Activated CD4-positive, alpha-beta T cell treated with anti-CD3 and anti-CD28 coated beads, Interleukin-2, amount 50 U/mL, for 48 hours (primary cell): ENCODE measurements around the gene GNB4.
A peak's percentile ranks its signal among the peaks of the same experiment; 100 is the strongest.

Experiments
- DNase-seq, 2 experiments: peaks; one replicate each; pipeline ENCODE4 v3.0.0-alpha.2; 2020

Gene GNB4

DNA sequence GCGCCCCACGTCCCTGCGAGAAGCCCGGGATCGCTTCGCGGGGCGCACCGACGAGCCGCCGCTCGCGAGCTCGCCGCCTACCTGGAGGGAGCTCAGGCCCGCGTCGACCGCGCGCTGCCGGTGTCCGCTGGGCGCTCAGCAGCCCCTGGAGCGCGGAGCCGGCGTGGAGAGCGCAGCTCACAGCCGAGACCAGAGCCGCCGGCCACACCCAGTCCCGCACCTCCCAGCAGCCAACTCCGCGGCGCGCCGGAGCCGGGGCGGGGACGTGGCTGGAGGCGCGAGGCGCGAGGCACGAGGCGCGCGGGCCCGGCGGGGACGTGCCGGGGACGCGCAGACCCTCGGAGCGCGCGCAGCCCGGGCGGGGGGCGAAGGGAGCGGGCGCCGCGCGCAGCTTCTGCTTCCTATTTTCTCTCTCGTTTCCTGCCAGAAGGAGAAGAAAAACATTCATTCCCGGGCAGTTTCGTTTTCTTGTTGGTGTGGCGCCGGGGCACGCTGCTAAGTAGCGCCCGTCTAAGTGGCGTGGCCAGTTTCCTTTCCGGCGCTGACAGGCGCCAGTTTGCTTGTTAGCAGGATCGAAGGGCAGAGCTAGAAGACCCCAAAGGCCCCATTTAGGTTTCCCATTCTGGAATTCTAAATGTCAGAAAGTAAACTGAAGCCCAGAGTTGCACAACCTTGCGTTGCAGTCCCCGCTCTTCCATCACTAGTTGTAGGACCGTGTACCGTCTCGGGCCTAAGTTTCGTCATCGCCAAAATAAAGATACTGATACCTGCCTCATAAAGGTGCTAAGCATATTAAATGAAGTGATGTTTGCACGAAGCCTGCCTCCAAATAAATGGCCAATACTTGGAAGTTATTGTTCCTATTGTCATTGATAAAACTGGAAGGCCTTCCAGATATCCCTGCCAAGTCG, at the start of gene GNB4:
GNB4 (minus strand) TSS at position 206 of the 911 bp plus-strand sequence. CDS start 25,270 bp downstream, outside the sequence.
- DNase-seq, result peak; percentile 40 to 44

DNA sequence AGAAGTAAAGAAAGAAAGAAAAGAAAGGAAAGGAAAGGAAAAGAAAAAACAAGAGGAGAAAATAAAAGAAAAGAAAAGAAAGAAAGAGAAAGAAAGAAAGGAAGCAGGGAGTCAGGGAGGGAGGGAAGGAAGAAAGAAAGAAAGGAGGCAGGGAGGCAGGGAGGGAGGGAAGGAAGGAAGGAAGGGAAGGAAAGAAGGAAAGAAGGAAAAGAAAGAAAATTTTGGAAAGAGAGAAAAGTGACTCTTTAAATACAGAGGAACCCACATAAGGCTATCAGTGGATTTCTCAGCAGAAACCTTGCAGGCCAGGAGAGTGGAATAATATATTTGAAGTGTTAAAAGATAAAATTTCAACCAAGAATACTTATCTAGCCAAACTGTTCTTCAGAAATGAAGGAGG, 44.2 kb upstream of the GNB4 start:
- DNase-seq, result no peak

DNA sequence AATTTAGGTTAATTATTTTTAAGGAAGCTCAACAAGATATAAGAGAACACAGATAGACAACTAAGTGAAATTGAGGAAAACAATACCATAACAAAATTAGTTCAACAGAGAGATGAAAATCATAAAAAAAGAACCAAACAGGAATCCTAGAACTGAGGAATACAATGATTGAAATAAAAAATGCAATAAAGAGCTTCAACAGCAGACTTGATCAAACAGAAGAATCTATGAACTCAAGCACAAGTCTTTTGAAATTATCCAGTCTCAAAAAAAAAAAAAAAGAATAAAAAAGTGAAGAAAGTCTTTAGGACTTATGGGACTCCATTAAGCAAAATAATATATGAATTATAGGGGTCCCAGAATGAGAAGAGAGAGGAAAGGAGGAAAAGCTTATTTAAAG, 42.0 kb upstream of the GNB4 start:
- DNase-seq, result no peak

DNA sequence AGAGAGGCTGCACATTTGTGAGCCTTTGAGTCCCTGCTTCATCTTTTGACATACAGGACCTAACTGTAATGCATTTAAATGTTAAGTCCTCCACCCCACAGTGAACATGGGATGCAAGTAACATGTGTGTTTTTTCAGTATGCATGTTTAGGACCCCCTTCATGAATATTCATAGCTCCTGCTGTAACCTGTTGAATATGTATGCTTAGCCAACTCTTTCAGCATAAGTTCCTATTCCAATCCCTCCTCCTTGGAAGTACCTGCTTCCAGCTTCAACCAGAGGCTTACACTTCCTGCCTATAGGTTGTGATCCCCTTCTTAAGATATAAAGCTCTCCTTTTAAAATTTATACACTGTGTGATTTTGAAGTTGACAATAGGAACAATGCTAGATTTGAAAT, 36.9 kb upstream of the GNB4 start:
- no peak for DNase-seq

DNA sequence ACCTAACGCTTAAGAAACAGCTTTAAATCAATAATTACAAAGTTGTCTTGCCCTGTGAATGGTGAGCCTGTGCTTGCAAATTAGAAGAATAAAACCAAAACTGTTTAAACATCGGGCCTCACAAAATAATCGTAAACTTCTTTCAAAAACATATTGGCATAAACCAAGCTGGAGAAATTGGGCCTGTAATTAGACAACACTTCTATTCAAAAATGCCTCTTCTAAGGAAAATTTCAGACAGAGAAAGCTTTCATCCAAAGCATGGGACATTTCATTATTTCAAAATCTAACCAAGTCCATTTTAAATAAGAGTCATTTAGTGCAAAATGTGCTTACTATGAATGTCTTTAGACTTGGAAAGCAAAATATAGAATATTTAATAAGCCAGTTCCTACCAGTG, 35.5 kb upstream of the GNB4 start:
- DNase-seq, result no peak

DNA sequence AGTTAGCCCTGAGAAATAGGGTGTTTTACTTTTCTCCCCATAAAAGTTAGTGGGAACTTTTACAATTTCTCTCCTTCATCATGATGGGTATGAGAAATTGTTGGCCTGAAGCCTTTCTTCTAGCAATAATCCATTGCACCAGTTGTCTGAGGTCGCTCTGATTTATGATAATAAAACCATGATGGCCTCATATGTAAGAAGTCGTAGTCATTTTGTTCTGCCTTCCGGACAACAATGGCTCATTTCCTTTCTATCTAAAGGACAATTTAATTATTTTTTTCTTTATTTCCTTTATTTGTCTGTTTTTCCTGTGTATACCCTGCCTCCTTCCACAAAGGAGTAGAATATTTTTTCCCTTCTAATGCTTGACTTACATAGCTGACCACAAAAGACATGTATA, 31.6 kb upstream of the GNB4 start:
- DNase-seq, result no peak

DNA sequence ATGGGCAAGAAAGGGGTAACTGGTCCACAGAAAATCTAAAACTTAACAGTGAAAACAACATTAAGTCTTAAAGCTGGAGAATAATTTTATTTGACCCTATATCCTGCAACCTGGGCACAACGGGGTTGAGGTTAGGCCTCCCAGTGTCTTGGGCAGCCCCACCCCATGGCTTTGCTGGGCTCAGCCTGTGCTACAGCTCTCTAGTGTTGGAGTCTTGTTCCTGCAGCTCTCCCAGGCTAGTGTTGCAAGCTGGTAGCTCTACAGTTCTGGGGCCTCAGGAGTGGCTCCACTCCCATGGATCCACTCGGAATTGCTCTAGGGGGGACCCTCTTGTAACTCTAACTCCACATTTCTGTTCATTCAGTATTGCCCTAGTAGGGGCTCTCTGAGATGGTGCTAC, 24.9 kb upstream of the GNB4 start:
- no peak for DNase-seq

DNA sequence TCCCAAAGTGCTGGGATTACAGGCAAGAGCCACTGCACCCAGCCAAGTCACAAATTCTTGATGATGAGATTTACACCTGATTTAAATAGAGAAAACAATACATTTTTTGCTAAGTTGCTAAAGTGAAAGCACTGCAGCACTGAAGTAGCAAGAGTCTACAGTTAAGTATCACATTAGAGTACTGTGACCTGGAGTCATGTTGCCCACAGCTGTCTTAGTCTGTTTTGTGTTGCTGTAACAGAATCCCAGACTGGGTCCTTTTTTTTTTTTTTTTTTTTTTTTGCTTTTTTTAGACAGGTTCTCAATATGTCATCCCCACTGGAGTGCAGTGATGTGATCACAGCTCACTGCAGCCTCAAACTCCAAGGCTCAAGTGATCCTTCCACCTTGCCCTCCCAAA, 23.2 kb upstream of the GNB4 start:
- DNase-seq, result no peak

DNA sequence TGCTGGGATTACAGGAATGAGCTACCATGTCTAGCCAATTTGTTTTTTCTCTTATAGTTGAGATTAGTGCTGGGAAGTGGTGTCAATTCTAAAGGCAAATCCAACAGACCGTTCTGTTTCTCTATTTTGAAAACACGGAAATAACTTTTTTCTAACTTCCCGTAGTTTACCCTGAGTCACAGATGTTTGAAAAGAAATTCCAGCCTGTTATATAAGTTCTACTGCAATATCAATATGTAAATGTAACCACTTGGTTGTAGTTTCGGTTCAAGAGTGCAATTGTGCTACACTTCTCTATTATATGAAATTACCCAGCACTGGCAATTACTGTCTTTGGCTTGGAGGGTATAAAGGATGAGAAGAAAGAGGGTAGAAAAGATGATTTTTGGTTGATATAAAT, 22.3 kb upstream of the GNB4 start:
- DNase-seq, result no peak

DNA sequence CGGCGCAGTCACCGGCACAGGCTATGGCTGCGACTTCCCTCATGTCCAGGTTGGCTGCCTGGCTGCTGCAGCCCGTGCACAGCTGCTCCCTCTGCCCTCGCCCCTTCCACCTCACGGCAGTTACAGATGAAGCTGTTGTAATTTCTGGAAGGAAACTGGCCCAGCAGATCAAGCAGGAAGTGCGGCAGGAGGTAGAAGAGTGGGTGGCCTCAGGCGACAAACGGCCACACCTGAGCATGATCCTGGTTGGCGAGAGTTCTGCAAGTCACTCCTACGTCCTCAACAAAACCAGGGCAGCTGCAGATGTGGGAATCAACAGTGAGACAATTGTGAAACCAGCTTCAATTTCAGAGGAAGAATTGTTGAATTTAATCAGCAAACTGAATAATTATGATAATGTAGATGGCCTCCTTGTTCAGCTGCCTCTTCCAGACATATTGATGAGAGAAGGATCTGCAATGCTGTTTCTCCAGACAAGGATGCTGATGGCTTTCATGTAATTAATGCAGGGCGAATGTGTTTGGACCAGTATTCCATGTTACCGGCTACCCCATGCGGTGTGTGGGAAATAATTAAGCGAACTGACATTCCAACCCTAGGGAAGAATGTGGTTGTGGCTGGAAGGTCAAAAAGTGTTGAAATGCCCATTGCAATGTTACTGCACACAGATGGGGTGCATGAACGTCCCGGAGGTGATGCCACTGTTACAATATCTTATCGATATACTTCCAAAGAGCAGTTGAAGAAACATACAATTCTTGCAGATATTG, 13.2 kb upstream of the GNB4 start:
- DNase-seq, result no peak

DNA sequence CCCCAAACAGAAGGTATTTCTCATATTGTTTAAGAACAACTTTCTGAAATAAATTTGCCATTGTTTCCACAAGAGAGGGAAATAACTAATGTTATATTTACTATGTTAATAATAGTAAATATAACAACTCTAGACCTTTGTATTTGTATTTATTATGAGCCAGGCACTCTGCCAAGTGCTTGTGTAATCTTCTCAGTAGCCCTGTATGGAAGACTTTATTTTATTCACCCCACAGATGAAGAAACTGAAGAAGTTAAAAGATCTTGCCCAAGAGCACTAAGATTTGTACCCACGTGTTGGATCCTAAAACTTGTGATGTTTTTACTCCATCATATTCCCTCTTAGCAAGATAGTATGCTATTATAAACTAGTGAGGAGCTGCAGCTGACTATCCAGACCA, 12.0 kb upstream of the GNB4 start:
- no peak for DNase-seq

DNA sequence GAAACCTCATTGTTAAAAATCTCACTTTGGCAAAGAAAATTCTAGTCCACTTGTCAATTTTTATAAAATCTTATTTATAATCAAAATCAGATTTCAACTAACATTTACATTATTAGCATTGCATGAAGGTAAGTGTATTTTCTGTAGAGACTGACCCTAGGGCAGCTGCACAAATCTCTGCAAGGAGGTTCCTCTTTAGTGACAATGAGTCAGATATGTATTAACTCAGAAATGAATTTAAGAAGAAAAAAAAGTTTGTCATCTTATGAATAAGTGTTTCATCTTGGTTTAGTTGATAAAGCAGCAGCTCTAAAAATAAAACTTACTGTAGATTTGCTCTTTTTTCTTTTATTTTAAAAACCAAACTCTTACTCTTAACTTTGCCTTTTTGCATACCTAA, 9.0 kb upstream of the GNB4 start:
- DNase-seq, result no peak

DNA sequence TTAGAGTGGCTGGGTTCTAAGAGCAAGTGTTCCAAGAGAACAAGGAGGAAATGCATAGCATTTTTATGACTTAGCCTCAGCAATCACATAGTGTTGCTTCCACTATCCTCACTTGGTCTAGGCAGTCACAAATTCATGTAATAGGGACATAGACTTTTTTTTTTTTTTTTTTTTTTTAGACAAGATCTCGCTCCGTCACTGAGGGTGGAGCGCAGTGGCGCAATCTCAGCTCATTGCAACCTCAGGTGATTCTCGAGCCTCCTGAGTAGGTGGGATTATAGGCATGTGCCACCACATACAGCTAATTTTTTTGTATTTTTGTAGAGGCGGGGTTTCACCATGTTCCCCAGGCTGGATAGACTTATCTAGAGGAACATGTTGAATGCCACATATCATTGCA, 4.7 kb upstream of the GNB4 start:
- no peak for DNase-seq

DNA sequence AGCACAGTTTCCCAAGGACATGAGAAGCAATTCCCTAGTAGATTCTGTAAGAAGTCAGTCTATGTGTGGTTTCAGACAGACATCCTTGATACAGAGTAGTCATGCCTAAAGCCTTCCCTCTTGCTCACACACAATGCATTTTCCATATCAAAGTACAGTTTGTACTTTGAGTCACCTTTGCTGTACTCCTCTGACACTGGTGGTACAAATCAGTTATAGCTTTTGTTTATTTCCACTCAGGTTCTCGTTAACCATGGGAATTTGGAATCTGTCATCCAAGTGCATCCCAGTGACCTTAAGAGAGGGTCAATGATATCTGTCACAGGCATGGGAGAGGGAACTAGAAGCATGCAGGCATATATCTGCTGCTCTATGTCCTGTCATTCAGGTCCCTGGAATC, 3.6 kb upstream of the GNB4 start:
- no peak for DNase-seq

DNA sequence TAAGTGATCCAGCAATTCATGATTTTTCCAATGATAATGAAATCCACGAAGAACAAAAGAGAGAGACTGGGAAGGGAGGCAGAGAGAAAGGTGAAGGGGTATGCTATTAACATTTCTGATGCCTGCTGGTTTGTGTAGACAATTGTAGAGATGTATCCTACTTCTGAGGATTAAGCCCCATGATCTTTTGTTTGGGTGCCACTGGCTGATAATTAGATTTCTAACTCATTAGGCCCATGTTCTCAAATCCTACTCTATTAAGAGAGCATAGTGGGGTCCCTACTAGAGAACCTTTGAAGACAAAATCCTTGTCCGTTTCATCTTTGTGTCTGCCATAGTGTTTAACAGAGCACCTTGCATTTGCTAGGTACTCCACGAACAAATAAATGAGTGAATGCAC, 2.7 kb upstream of the GNB4 start:
- no peak for DNase-seq

DNA sequence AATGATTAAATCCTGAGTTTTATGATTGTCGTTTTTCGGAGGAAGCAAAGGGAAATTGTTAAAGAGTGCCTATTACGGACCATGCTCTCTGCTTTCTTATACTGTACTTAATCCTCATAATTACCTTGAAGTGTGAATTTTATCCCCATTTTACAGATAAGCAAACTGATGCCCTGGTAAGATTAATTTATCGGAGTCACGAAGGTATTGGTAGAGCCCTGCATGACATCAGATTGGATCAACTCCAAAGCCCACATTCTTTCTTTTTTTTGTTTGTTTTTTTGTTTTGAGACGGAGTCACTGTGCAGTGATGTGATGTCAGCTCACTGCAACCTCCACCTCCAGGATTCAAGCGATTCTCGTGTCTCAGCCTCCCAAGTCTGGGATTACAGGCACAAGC, 1.6 kb upstream of the GNB4 start:
- DNase-seq, result no peak

DNA sequence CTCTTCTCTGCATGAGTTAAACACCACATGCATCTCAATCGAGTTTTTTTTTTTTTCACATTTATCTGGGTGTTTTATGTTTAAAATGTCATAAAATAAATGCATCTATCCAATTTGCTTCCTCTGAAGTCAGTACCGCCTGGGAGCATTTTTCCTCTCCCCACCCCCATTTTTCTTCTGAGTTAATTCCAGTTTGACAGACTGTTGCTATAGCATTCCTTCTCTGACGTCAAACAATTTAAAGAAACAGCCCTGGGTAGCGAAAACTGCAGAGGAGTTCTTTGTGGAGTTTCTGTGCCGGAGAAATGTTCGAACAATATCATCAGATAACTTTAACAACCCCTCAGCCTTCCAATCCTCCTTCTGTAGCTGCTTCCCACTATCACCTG, 900 bp upstream of the GNB4 start:
- DNase-seq, result no peak

DNA sequence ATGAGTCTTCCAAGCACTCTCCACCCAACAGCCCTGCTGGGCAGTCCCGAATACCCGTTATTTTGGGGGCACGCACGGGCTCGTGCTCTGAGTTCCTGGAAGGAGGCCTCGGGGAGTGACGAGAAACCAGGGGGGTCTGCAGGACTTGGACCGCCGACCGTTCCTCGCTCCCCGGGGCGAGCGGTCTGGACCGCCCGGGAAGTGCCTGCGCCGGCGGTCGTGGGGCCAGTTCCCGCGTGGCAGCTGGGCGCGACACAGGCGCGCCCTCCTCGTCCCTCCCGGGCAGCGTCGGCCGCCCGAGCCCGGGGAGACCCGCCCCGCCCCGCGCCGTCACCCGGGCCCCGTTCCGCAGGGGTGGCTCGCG, 387 bp downstream of the GNB4 start:
- no peak for DNase-seq

DNA sequence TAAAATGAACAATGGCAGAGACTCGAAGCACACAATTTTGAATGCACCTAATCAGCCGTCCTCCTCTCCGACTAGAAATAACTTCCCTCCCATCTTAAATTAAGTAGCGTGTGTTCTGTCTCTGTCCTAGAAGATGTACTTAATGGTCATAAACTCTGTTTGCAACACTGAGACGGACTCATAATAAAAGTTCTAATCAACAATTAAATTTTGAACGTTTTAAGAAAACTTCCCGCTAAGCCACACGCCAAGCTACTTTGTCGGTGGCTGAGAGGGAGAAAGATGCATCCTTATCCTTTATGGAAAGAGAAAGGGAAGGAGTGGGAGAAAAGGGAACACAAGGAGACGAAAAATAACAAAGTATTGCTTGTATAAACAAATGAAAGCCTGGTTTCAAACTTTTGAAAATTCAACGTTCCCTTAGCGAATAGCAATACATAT, 989 bp downstream of the GNB4 start:
- DNase-seq, result no peak

DNA sequence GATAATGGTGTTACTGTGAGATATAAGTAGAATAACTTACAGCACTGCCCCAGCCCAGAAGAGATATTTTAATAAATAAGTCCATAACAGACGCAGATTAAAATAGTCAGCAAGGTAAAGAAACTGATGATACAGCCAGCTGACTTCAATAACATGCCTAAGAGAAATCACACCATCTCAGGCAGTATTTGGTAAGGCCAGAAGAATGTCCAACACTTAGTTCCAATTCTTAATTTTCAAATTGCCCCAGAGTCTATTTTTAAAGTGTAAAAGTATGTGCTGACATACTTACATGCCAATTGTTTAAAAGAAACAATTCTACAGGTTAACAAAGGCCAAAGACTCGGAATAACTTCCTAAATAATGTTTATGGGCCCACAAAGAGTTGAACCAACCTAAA, 1.6 kb downstream of the GNB4 start:
- DNase-seq, result no peak

DNA sequence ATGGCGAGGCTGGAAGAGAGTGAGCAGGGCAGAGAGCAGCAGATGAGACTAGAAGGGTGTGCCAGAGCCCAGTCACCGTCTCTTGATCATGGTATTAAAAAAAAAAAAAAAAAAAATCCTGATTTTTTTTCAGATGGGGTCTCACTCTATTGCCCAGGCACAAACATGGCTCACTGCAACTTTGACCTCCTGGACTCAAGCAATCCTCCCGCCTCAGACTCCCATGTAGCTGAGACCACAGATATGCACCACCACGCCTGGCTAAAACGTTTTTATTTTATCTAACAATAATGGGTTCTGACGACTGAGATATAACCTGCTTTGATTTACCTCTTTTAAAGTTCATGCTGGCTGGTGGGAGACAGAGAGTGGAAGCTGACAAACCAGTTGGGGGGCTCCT, 4.0 kb downstream of the GNB4 start:
- DNase-seq, result no peak

DNA sequence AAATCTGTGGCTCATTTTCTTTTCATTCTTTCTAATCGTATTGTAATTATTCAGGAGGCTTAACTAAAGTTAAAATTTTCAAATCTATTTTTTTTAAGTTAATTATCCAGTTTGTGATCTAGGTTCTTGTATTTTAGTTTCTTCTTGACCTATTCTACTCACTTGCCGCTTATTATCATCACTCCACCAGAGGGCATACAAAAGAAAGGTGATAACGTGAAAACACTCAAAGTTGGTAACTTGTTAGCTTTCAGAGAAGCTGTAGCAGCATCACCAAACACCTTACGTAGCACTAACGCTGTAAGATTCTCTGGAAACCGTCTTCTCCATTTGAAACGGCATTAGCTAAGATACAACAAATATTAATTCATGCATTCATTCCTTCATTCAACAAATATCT, 4.8 kb downstream of the GNB4 start:
- DNase-seq, result no peak

DNA sequence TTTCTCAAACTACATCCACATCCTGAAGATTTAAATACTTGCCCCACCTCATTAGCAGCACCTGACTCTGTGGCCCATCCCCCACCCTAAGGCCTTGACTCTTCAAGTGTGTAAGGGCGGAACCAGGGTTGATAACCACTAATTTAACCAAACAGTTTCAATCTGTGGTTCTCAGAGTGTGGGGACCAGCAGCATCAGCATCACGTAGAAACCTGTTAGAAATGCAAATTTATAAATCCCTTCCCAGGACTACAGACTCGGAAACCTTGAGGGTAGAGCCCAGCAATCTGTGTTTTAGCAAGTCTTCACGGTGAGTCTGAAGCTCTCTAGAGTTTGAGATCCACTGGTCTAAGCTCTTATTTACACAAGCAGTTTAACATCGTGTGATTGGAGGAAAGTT, 12.4 kb downstream of the GNB4 start:
- DNase-seq, result no peak

DNA sequence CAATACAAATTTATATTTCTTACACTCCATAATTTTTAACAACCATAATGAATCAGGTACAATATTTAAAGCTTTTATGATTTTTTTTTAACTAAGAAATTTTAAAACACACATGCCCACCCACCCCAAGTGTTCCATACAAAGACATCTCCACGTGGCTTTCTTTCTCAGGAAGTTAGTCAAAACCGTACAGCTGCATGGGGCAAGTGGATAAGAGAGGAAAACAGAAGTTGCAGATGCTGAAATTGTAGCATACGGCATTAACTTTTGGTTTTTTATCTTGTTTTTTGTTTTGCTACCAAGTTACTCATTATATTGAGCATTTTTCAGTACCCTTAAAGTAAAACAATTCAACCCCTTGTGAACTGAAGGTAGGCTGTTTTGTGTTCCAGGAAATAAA, 14.8 kb downstream of the GNB4 start:
- no peak for DNase-seq

DNA sequence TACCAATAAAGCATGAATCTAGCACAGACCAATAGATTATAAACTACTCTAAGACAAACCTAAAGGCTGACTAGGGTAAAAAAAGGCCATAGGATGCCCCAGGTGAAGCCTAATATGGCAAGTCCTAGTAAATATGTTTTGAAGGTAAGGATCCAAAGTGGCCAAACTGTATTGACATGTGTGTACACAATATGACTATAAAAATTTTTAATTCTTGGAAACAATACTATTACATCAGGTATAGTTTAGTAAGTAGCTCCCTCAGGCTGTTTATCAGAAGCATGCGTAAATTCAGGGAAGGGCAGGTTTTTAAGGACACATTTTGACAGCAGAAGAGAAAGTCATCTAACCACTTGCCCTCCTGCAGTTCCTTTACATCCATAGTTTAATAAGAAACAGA, 18.8 kb downstream of the GNB4 start:
- no peak for DNase-seq
